H1 (cell line): ENCODE results near the gene PGLYRP4. TPM values are rescaled to one million over a fixed set of nuclear protein-coding genes. Genes with fewer than 3 reads are reported as not detected.
"Not testable (repeated sequence)": the region's sequence is repeated elsewhere in the genome, so short reads cannot be mapped to it uniquely, and the experiment has no call there.

Experiments used
- CTCF ChIA-PET: fragments of 300-600 bp; sonication (Branson Sonifier 250); formaldehyde crosslinking; loops from one replicate; lab custom pipeline; 2021; ENCODE audit not compliant: partially characterized antibody; lab: Charles Lee
- POLR2A ChIA-PET: fragments of 300-600 bp; sonication (Branson Sonifier 250); formaldehyde crosslinking; loops from one replicate; lab custom pipeline; 2021; ENCODE audit warnings: inconsistent platforms; ENCODE audit not compliant: partially characterized antibody; lab: Charles Lee
- DNase-seq, 2 experiments: peaks; one replicate each; pipeline versions ENCODE4 v3.0.0 to v3.0.0-alpha.2; 2010 to 2022; ENCODE audit warnings: low spot score in 2 of 2, low read depth in 1 of 2, mixed read lengths in 1 of 2
- FAIRE-seq: peaks from 2 replicates; lab custom pipeline; 2011; peaks lifted over from hg19 to GRCh38; lab: Jason Lieb, UNC
- H2AFZ ChIP-seq: 2 replicates; pipeline ENCODE4 v1.8.1; 2012; ENCODE audit warnings: low read length, inconsistent platforms
- H2AK5ac ChIP-seq: 2 replicates; pipeline ENCODE4 v1.6.1; 2013; ENCODE audit warnings: low read depth, low read length
- H2BK120ac ChIP-seq: replicated peaks from 2 replicates; pipeline ENCODE3; 2013; ENCODE audit warnings: low read depth, low read length, inconsistent platforms
- H2BK12ac ChIP-seq: 2 replicates; pipeline ENCODE4 v1.6.1; 2013; ENCODE audit warnings: low read depth, low read length
- H2BK15ac ChIP-seq: 2 replicates; pipeline ENCODE4 v1.6.1; 2013; ENCODE audit warnings: low read length
- H2BK20ac ChIP-seq: 2 replicates; pipeline ENCODE4 v1.6.1; 2013; ENCODE audit warnings: low read length
- H2BK5ac ChIP-seq: 2 replicates; pipeline ENCODE4 v1.6.1; 2013; ENCODE audit warnings: low read depth, low read length
- H3K14ac ChIP-seq: 2 replicates; pipeline ENCODE4 v1.6.1; 2013; ENCODE audit warnings: inconsistent platforms; ENCODE audit not compliant: insufficient read length
- H3K18ac ChIP-seq: 2 replicates; pipeline ENCODE4 v1.6.1; 2013; ENCODE audit warnings: low read length; ENCODE audit errors: extremely low read depth
- H3K23ac ChIP-seq: 2 replicates; pipeline ENCODE4 v1.6.1; 2013; ENCODE audit warnings: inconsistent platforms; ENCODE audit not compliant: insufficient read length
- H3K23me2 ChIP-seq: 2 replicates; pipeline ENCODE4 v1.6.1; 2013; ENCODE audit warnings: low read depth, low read length
- H3K27ac ChIP-seq: 2 replicates; pipeline ENCODE4 v1.6.1; 2011; ENCODE audit warnings: low read depth, low read length, inconsistent platforms
- H3K27me3 ChIP-seq, 4 experiments: replicated peaks in 1 of 4; 1 replicate in 1 of 4; 2 replicates in 3 of 4; pipeline versions ENCODE4 v1.6.1 to v1.8.1; 2011 to 2013; ENCODE audit warnings: low read length in 3 of 4, mild to moderate bottlenecking in 3 of 4, inconsistent platforms in 2 of 4, mixed read lengths in 2 of 4, moderate library complexity in 1 of 4; ENCODE audit not compliant: control insufficient read depth in 3 of 4, insufficient read depth in 3 of 4; ENCODE audit errors: extremely low read depth in 1 of 4
- H3K36me3 ChIP-seq, 4 experiments: 2 replicates each; pipeline versions ENCODE4 v1.6.1 to v1.8.1; 2011 to 2013; ENCODE audit warnings: mild to moderate bottlenecking in 4 of 4, low read length in 3 of 4, moderate library complexity in 2 of 4, control low read depth in 1 of 4, inconsistent platforms in 1 of 4; ENCODE audit not compliant: insufficient read depth in 4 of 4, control insufficient read depth in 2 of 4
- H3K4ac ChIP-seq: replicated peaks from 2 replicates; pipeline ENCODE3; 2013; ENCODE audit warnings: low read length, low read depth, mixed read lengths, inconsistent platforms; ENCODE audit not compliant: insufficient read length
- H3K4me1 ChIP-seq, 4 experiments: replicated peaks in 1 of 4; 1 replicate in 1 of 4; 2 replicates in 3 of 4; pipeline versions ENCODE4 v1.6.1 to v1.8.1; 2011 to 2013; ENCODE audit warnings: low read length in 3 of 4, inconsistent platforms in 2 of 4, mixed read lengths in 1 of 4; ENCODE audit not compliant: insufficient read depth in 4 of 4, control insufficient read depth in 3 of 4
- H3K4me2 ChIP-seq, 2 experiments: 2 replicates each; pipeline versions ENCODE4 v1.6.1 to v1.8.1; 2011 to 2013; ENCODE audit warnings: low read depth in 2 of 2, low read length in 2 of 2, control low read depth in 1 of 2, inconsistent platforms in 1 of 2, mild to moderate bottlenecking in 1 of 2; ENCODE audit not compliant: insufficient read depth in 1 of 2
- H3K4me3 ChIP-seq, 4 experiments: fragments of 200-600, 300-600 bp in 1 of 4; sonication (generic), shearing (Covaris generic), sonication (Bioruptor Twin) in 1 of 4; 2 replicates each; pipeline versions ENCODE4 v1.5.1 to v1.8.1; 2011 to 2016; ENCODE audit warnings: low read length in 4 of 4, low read depth in 3 of 4, control low read depth in 2 of 4, inconsistent platforms in 2 of 4, mild to moderate bottlenecking in 2 of 4, mixed read lengths in 1 of 4, moderate library complexity in 1 of 4; ENCODE audit not compliant: insufficient read depth in 2 of 4; ENCODE audit errors: extremely low read depth in 1 of 4
- H3K56ac ChIP-seq: replicated peaks from 2 replicates; pipeline ENCODE3; 2013; ENCODE audit warnings: low read depth, mild to moderate bottlenecking, mixed read lengths, low read length, inconsistent platforms; ENCODE audit not compliant: insufficient read length
- H3K79me1 ChIP-seq: 2 replicates; pipeline ENCODE4 v1.6.1; 2013; ENCODE audit warnings: low read depth, low read length, control low read depth
- H3K79me2 ChIP-seq, 2 experiments: 2 replicates each; pipeline versions ENCODE4 v1.6.1 to v1.8.1; 2012 to 2013; ENCODE audit warnings: low read length in 2 of 2, mild to moderate bottlenecking in 2 of 2, inconsistent platforms in 1 of 2; ENCODE audit not compliant: insufficient read depth in 2 of 2, control insufficient read depth in 1 of 2
- H3K9ac ChIP-seq, 4 experiments: replicated peaks in 1 of 4; 1 replicate in 1 of 4; 2 replicates in 3 of 4; pipeline versions ENCODE4 v1.6.1 to v1.8.1; 2011 to 2013; ENCODE audit warnings: low read depth in 3 of 4, low read length in 3 of 4, control low read depth in 2 of 4, mild to moderate bottlenecking in 2 of 4, moderate library complexity in 2 of 4, inconsistent platforms in 1 of 4; ENCODE audit errors: extremely low read depth in 1 of 4
- H3K9me3 ChIP-seq, 2 experiments: 2 replicates each; pipeline versions ENCODE4 v1.6.1 to v1.8.1; 2012 to 2013; ENCODE audit warnings: mild to moderate bottlenecking in 2 of 2, moderate library complexity in 2 of 2, control low read depth in 1 of 2, inconsistent platforms in 1 of 2, low read depth in 1 of 2, low read length in 1 of 2, mixed read lengths in 1 of 2; ENCODE audit not compliant: insufficient read depth in 2 of 2
- H4K20me1 ChIP-seq, 2 experiments: replicated peaks in 1 of 2; 2 replicates each; pipeline versions ENCODE3 to v1.8.1; 2011 to 2013; ENCODE audit warnings: inconsistent platforms in 2 of 2, low read length in 2 of 2, mild to moderate bottlenecking in 1 of 2; ENCODE audit not compliant: insufficient read depth in 2 of 2, control insufficient read depth in 1 of 2
- H4K5ac ChIP-seq: 2 replicates; pipeline ENCODE4 v1.6.1; 2013; ENCODE audit warnings: low read length, low read depth, mixed read lengths, inconsistent platforms; ENCODE audit not compliant: insufficient read length
- H4K8ac ChIP-seq: 2 replicates; pipeline ENCODE4 v1.8.0; 2013; ENCODE audit warnings: mild to moderate bottlenecking, moderate library complexity, low read length, inconsistent platforms; ENCODE audit not compliant: insufficient read depth; ENCODE audit errors: extremely low read depth
- H4K91ac ChIP-seq: replicated peaks from 2 replicates; pipeline ENCODE3; 2013; ENCODE audit warnings: low read length, mixed read lengths, inconsistent platforms; ENCODE audit not compliant: insufficient read length
- TEAD4 ChIP-seq: IDR thresholded peaks from 2 replicates; pipeline ENCODE4 v1.6.1; 2012; ENCODE audit warnings: low read depth, low read length, inconsistent platforms, mixed read lengths
- WGBS, 2 experiments: shearing (Covaris generic) in 1 of 2; methylation state at CpG; one replicate each; pipeline versions ENCODE4 v1.1.6 to v1.1.7; 2013 to 2015; ENCODE audit warnings: low lambda C conversion rate in 2 of 2, mixed read lengths in 2 of 2, inconsistent platforms in 1 of 2, low coverage in 1 of 2, missing lambda C conversion rate in 1 of 2; ENCODE audit not compliant: insufficient replicate concordance in 2 of 2, insufficient coverage in 1 of 2, insufficient read length in 1 of 2; ENCODE audit errors: extremely low coverage in 1 of 2, missing lambda C conversion rate in 1 of 2; 5-methylcytosine and 5-hydroxymethylcytosine counted together
- polyA plus RNA-seq, 7 experiments: library from polyadenylated mRNA; depleted of rRNA in 3 of 7; stranded (reverse) in 5 of 7; unstranded in 2 of 7; fragments of >200 nt in 5 of 7; fragments of 200-250 nt in 2 of 7; gene quantifications; 1 replicate in 5 of 7; 2 replicates in 1 of 7; 4 replicates in 1 of 7; pipeline versions ENCODE4 v1.2.1 to v1.2.3, GENCODE V29; 2011 to 2013; ENCODE audit warnings: missing spikeins in 2 of 7, mixed read lengths in 2 of 7
- total RNA-seq: library from RNA; stranded (reverse); fragmentation: NEBNext Ultra II Directional; extraction: Animal tissue kit (Norgen Biotek cat#: 25700); gene quantifications from 2 replicates; pipeline ENCODE4 v1.2.1, GENCODE V29; 2021

Gene PGLYRP4
- total and polyA plus RNA-seq, 2 of the 8 experiments (the other 6 are each of a cell fraction or from before 2014, with no cell fraction given) = not detected

GRCh38 chr1:153322568-153322967, 26.1 kb downstream of the PGLYRP4 start (continued):
- TF ChIP-seq TEAD4 = no peak

- CTCF ChIA-PET = interaction anchor here (1.8 kb wide), 1 partner anchor 37 kb away, joined by 4 read pairs; no protein-coding TSS in a partner anchor
- H3K4me1 ChIP-seq, POLR2A ChIA-PET, H2BK120ac ChIP-seq, H4K5ac ChIP-seq, H2BK5ac ChIP-seq, H2BK15ac ChIP-seq, H3K14ac ChIP-seq, H2BK20ac ChIP-seq, H4K8ac ChIP-seq, H3K23me2 ChIP-seq, H3K9ac ChIP-seq, H3K4ac ChIP-seq, H2BK12ac ChIP-seq, DNase-seq, H2AK5ac ChIP-seq, H3K4me3 ChIP-seq, H3K79me1 ChIP-seq, H3K36me3 ChIP-seq, FAIRE-seq, H4K91ac ChIP-seq, H3K18ac ChIP-seq, H3K56ac ChIP-seq, H3K27me3 ChIP-seq, H4K20me1 ChIP-seq, H2AFZ ChIP-seq, H3K9me3 ChIP-seq, H3K27ac ChIP-seq, H3K23ac ChIP-seq, H3K79me2 ChIP-seq, H3K4me2 ChIP-seq: not testable (repeated sequence)
- 83% methylated on average over 7 of the region's 7 CpGs; no CpG with 5 or more reads in 1 of the 2 experiments for WGBS, 2 experiments
These were observed 30.5 kb downstream of the PGLYRP4 start for GRCh38 chr1:153318145-153318544.

- H2AFZ ChIP-seq, H3K23me2 ChIP-seq, H2BK15ac ChIP-seq, H4K20me1 ChIP-seq, H2BK20ac ChIP-seq, H3K9ac ChIP-seq, H3K4me2 ChIP-seq, H3K14ac ChIP-seq, H2BK12ac ChIP-seq, DNase-seq, H3K79me1 ChIP-seq, H2AK5ac ChIP-seq, H2BK120ac ChIP-seq, H4K8ac ChIP-seq, CTCF ChIA-PET, H3K27me3 ChIP-seq, H3K18ac ChIP-seq, POLR2A ChIA-PET, H3K4ac ChIP-seq, H3K9me3 ChIP-seq, FAIRE-seq, H4K5ac ChIP-seq, H4K91ac ChIP-seq, H3K27ac ChIP-seq, H3K4me1 ChIP-seq, H2BK5ac ChIP-seq, H3K36me3 ChIP-seq, H3K79me2 ChIP-seq, H3K56ac ChIP-seq, H3K23ac ChIP-seq, H3K4me3 ChIP-seq: not testable (repeated sequence)
These were observed 32.6 kb downstream of the PGLYRP4 start for GRCh38 chr1:153316013-153316412.
